Measurements from ENCODE around the gene PDCD11. TPM values are rescaled to one million over a fixed set of nuclear protein-coding genes. Genes with fewer than 3 reads are reported as not detected.
A peak's percentile ranks its signal among the peaks of the same experiment; 100 is the strongest.
"Not testable (repeated sequence)": the region's sequence is repeated elsewhere in the genome, so short reads cannot be mapped to it uniquely, and the experiment has no call there.

PDCD11 gene
- total and polyA plus RNA-seq, 2 of the 8 experiments (the other 6 are each of a cell fraction or from before 2014, with no cell fraction given), result 18.1 to 79.1 TPM

- H3K9me3 ChIP-seq (ENCODE audit: insufficient read depth in 2 of 2, low read depth in 1 of 2, low read length in 1 of 2); H3K79me1 ChIP-seq (ENCODE audit: low read depth, low read length); H4K20me1 ChIP-seq (replicated peaks in 1 of 2; ENCODE audit: control insufficient read depth in 1 of 2, insufficient read depth in 2 of 2, low read length in 2 of 2); H3K9ac ChIP-seq (replicated peaks in 1 of 4; ENCODE audit: extremely low read depth in 1 of 4, low read depth in 3 of 4, low read length in 3 of 4); H3K4me1 ChIP-seq (replicated peaks in 1 of 4; ENCODE audit: control insufficient read depth in 3 of 4, insufficient read depth in 4 of 4, low read length in 3 of 4); H3K79me2 ChIP-seq (ENCODE audit: control insufficient read depth in 1 of 2, insufficient read depth in 2 of 2, low read length in 2 of 2); H3K4me3 ChIP-seq (ENCODE audit: extremely low read depth in 1 of 4, insufficient read depth in 2 of 4, low read depth in 3 of 4, low read length in 4 of 4); H3K14ac ChIP-seq (ENCODE audit: insufficient read length); H4K91ac ChIP-seq (replicated peaks; ENCODE audit: insufficient read length, low read length); H4K5ac ChIP-seq (ENCODE audit: insufficient read length, low read depth, low read length); H3K27ac ChIP-seq (ENCODE audit: low read depth, low read length); H3K27me3 ChIP-seq (replicated peaks in 1 of 4; ENCODE audit: control insufficient read depth in 3 of 4, extremely low read depth in 1 of 4, insufficient read depth in 3 of 4, low read length in 3 of 4); H3K23me2 ChIP-seq (ENCODE audit: low read depth, low read length); H2BK120ac ChIP-seq (replicated peaks; ENCODE audit: low read depth, low read length); DNase-seq (ENCODE audit: low read depth in 1 of 2, low spot score in 2 of 2); H2BK5ac ChIP-seq (ENCODE audit: low read depth, low read length); H3K4me2 ChIP-seq (ENCODE audit: insufficient read depth in 1 of 2, low read depth in 2 of 2, low read length in 2 of 2); H3K56ac ChIP-seq (replicated peaks; ENCODE audit: insufficient read length, low read depth, low read length); H3K23ac ChIP-seq (ENCODE audit: insufficient read length); H2BK20ac ChIP-seq (ENCODE audit: low read length); H4K8ac ChIP-seq (ENCODE audit: extremely low read depth, insufficient read depth, low read length); FAIRE-seq; H3K18ac ChIP-seq (ENCODE audit: extremely low read depth, low read length); H2BK15ac ChIP-seq (ENCODE audit: low read length); H2BK12ac ChIP-seq (ENCODE audit: low read depth, low read length); H2AK5ac ChIP-seq (ENCODE audit: low read depth, low read length); H3K4ac ChIP-seq (replicated peaks; ENCODE audit: insufficient read length, low read depth, low read length); H2AFZ ChIP-seq (ENCODE audit: low read length); H3K36me3 ChIP-seq (ENCODE audit: control insufficient read depth in 2 of 4, insufficient read depth in 4 of 4, low read length in 3 of 4); CTCF ChIA-PET (ENCODE audit: partially characterized antibody): not testable (repeated sequence)
- 89% methylated on average over 4 of the region's 4 CpGs; no CpG with 5 or more reads in 1 of the 2 experiments for WGBS, 2 experiments (ENCODE audit: extremely low coverage in 1 of 2, insufficient coverage in 1 of 2, insufficient read length in 1 of 2, insufficient replicate concordance in 2 of 2, low coverage in 1 of 2, low lambda C conversion rate in 2 of 2, missing lambda C conversion rate in 1 of 2)
- POLR2A ChIA-PET (ENCODE audit: partially characterized antibody), result interaction anchor here (1.3 kb wide), 1 partner anchor 8 kb away, joined by 4 read pairs; the partner anchor contains the start of gene TAF5
Observed at GRCh38 chr10:103359493-103359892, 36.9 kb upstream of the PDCD11 start.

- H3K4ac ChIP-seq (replicated peaks; ENCODE audit: insufficient read length, low read depth, low read length); H3K9ac ChIP-seq (replicated peaks in 1 of 4; ENCODE audit: extremely low read depth in 1 of 4, low read depth in 3 of 4, low read length in 3 of 4); H3K18ac ChIP-seq (ENCODE audit: extremely low read depth, low read length); DNase-seq (ENCODE audit: low read depth in 1 of 2, low spot score in 2 of 2); H4K8ac ChIP-seq (ENCODE audit: extremely low read depth, insufficient read depth, low read length); H3K4me3 ChIP-seq (ENCODE audit: extremely low read depth in 1 of 4, insufficient read depth in 2 of 4, low read depth in 3 of 4, low read length in 4 of 4); H3K23ac ChIP-seq (ENCODE audit: insufficient read length); H3K23me2 ChIP-seq (ENCODE audit: low read depth, low read length); H3K79me2 ChIP-seq (ENCODE audit: control insufficient read depth in 1 of 2, insufficient read depth in 2 of 2, low read length in 2 of 2); H3K36me3 ChIP-seq (ENCODE audit: control insufficient read depth in 2 of 4, insufficient read depth in 4 of 4, low read length in 3 of 4); FAIRE-seq; H3K4me2 ChIP-seq (ENCODE audit: insufficient read depth in 1 of 2, low read depth in 2 of 2, low read length in 2 of 2); H3K4me1 ChIP-seq (replicated peaks in 1 of 4; ENCODE audit: control insufficient read depth in 3 of 4, insufficient read depth in 4 of 4, low read length in 3 of 4); H3K27me3 ChIP-seq (replicated peaks in 1 of 4; ENCODE audit: control insufficient read depth in 3 of 4, extremely low read depth in 1 of 4, insufficient read depth in 3 of 4, low read length in 3 of 4); H2BK12ac ChIP-seq (ENCODE audit: low read depth, low read length); H3K79me1 ChIP-seq (ENCODE audit: low read depth, low read length); H3K56ac ChIP-seq (replicated peaks; ENCODE audit: insufficient read length, low read depth, low read length); CTCF ChIA-PET (ENCODE audit: partially characterized antibody); H3K9me3 ChIP-seq (ENCODE audit: insufficient read depth in 2 of 2, low read depth in 1 of 2, low read length in 1 of 2); H4K5ac ChIP-seq (ENCODE audit: insufficient read length, low read depth, low read length); H2AFZ ChIP-seq (ENCODE audit: low read length); H2AK5ac ChIP-seq (ENCODE audit: low read depth, low read length); H4K20me1 ChIP-seq (replicated peaks in 1 of 2; ENCODE audit: control insufficient read depth in 1 of 2, insufficient read depth in 2 of 2, low read length in 2 of 2); H3K27ac ChIP-seq (ENCODE audit: low read depth, low read length); H4K91ac ChIP-seq (replicated peaks; ENCODE audit: insufficient read length, low read length); H2BK15ac ChIP-seq (ENCODE audit: low read length); H2BK5ac ChIP-seq (ENCODE audit: low read depth, low read length); H2BK120ac ChIP-seq (replicated peaks; ENCODE audit: low read depth, low read length); H3K14ac ChIP-seq (ENCODE audit: insufficient read length): not testable (repeated sequence)
- H2BK20ac ChIP-seq (ENCODE audit: low read length), result 0 out of 2 replicates have a peak overlapping the region, but pooled peaks have one; percentile 48
- POLR2A ChIA-PET (ENCODE audit: partially characterized antibody), result interaction anchor here (0.6 kb wide), 1 partner anchor 487 kb away, joined by 3 read pairs; no protein-coding TSS in a partner anchor
- whole genome bisulfite sequencing, 2 experiments (ENCODE audit: extremely low coverage in 1 of 2, insufficient coverage in 1 of 2, insufficient read length in 1 of 2, insufficient replicate concordance in 2 of 2, low coverage in 1 of 2, low lambda C conversion rate in 2 of 2, missing lambda C conversion rate in 1 of 2), result 93% methylated on average over 9 of the region's 9 CpGs; no CpG with 5 or more reads in 1 of the 2 experiments
Observed at GRCh38 chr10:103360791-103361190, 35.6 kb upstream of the PDCD11 start.
